Endothelial cell of umbilical vein (primary cell): ENCODE data around the gene TESMIN. TPM values are rescaled to one million over a fixed set of nuclear protein-coding genes. Genes with fewer than 3 reads are reported as not detected.

ENCODE experiments used
- BruUV-seq: library from RNA; stranded (reverse); fragments of 400-500 nt; replicated peaks from 2 replicates; lab custom pipeline; 2021; lab: Mats Ljungman, UMichigan
- CTCF ChIA-PET: fragments of 300-600, 350-600 bp; sonication (Branson Sonifier 250); formaldehyde crosslinking; loops from one replicate; lab custom pipeline; 2021; ENCODE audit warnings: antibody characterized with exemption, inconsistent platforms; lab: Charles Lee
- POLR2A ChIA-PET: fragments of 300-600, 350-600 bp; sonication (Branson Sonifier 250); formaldehyde crosslinking; loops from one replicate; lab custom pipeline; 2021; ENCODE audit warnings: antibody characterized with exemption, inconsistent platforms; lab: Charles Lee
- DNase-seq: peaks from one replicate; pipeline ENCODE4 v3.0.0-alpha.2; 2011; ENCODE audit warnings: low read depth, low spot score
- FAIRE-seq: peaks from 2 replicates; lab custom pipeline; 2011; peaks lifted over from hg19 to GRCh38; lab: Jason Lieb, UNC
- H2AFZ ChIP-seq: 2 replicates; pipeline ENCODE4 v1.6.0; 2012; ENCODE audit warnings: low read depth, low read length, control low read depth, inconsistent platforms
- H3K27ac ChIP-seq: 2 replicates; pipeline ENCODE4 v1.5.1; 2011; ENCODE audit warnings: low read depth, mild to moderate bottlenecking, control low read depth, low read length, moderate library complexity; ENCODE audit not compliant: insufficient read depth
- H3K27me3 ChIP-seq, 2 experiments: 2 replicates each; pipeline versions ENCODE4 v1.6.0 to v1.6.1; 2011; ENCODE audit warnings: low read length in 2 of 2, mixed read lengths in 1 of 2; ENCODE audit not compliant: control insufficient read depth in 2 of 2, insufficient read depth in 2 of 2
- H3K36me3 ChIP-seq, 2 experiments: 2 replicates in 1 of 2; 3 replicates in 1 of 2; pipeline ENCODE4 v1.5.1; 2011; ENCODE audit warnings: low read length in 2 of 2, mild to moderate bottlenecking in 1 of 2, moderate library complexity in 1 of 2; ENCODE audit not compliant: control insufficient read depth in 2 of 2, insufficient read depth in 2 of 2; ENCODE audit errors: extremely low read depth in 1 of 2
- H3K4me1 ChIP-seq: 3 replicates; pipeline ENCODE4 v1.5.1; 2011; ENCODE audit warnings: mild to moderate bottlenecking, low read length; ENCODE audit not compliant: control insufficient read depth, insufficient read depth; ENCODE audit errors: extremely low read depth
- H3K4me2 ChIP-seq: 2 replicates; pipeline ENCODE4 v1.6.1; 2011; ENCODE audit warnings: low read length, control low read depth, mixed read lengths; ENCODE audit not compliant: insufficient read depth
- H3K4me3 ChIP-seq, 3 experiments: fragments of 200-600 bp in 1 of 3; sonication (generic), shearing (Covaris generic) in 1 of 3; replicated peaks in 1 of 3; 2 replicates each; pipeline ENCODE4 v1.5.1; 2011 to 2016; ENCODE audit warnings: control low read depth in 3 of 3, low read length in 3 of 3, mild to moderate bottlenecking in 2 of 3, inconsistent platforms in 1 of 3, low read depth in 1 of 3, moderate library complexity in 1 of 3; ENCODE audit not compliant: insufficient read depth in 1 of 3
- H3K79me2 ChIP-seq: 2 replicates; pipeline ENCODE4 v1.6.0; 2012; ENCODE audit warnings: low read length, inconsistent platforms; ENCODE audit not compliant: control insufficient read depth, insufficient read depth
- H3K9ac ChIP-seq: replicated peaks from 2 replicates; pipeline ENCODE3; 2011; ENCODE audit warnings: low read length, control low read depth; ENCODE audit not compliant: insufficient read depth; ENCODE audit errors: extremely low read depth
- H3K9me1 ChIP-seq: replicated peaks from 3 replicates; pipeline ENCODE4 v1.6.0; 2011; ENCODE audit warnings: mild to moderate bottlenecking, low read length; ENCODE audit not compliant: control insufficient read depth, insufficient read depth; ENCODE audit errors: extremely low read depth
- H3K9me3 ChIP-seq: replicated peaks from 2 replicates; pipeline ENCODE4 v1.5.1; 2012; ENCODE audit warnings: low read length, inconsistent platforms; ENCODE audit not compliant: control insufficient read depth, insufficient read depth
- H4K20me1 ChIP-seq: replicated peaks from 2 replicates; pipeline ENCODE3; 2011; ENCODE audit warnings: mild to moderate bottlenecking, low read length; ENCODE audit not compliant: control insufficient read depth, insufficient read depth; ENCODE audit errors: extremely low read depth
- EZH2 ChIP-seq: IDR thresholded peaks from 2 replicates; pipeline ENCODE4 v1.6.1; 2012; ENCODE audit warnings: borderline replicate concordance, low read depth, mild to moderate bottlenecking, moderate library complexity, low read length, inconsistent platforms; ENCODE audit not compliant: severe bottlenecking
- FOS ChIP-seq: IDR thresholded peaks from 2 replicates; pipeline ENCODE4 v1.6.1; 2011; ENCODE audit warnings: mild to moderate bottlenecking, low read length, moderate library complexity, borderline replicate concordance; ENCODE audit not compliant: insufficient read depth
- GATA2 ChIP-seq: IDR thresholded peaks from 2 replicates; pipeline ENCODE4 v1.7.0; 2011; ENCODE audit warnings: low read depth, mild to moderate bottlenecking, moderate library complexity, mixed read lengths, low read length; ENCODE audit not compliant: insufficient read length, insufficient read depth
- JUN ChIP-seq: IDR thresholded peaks from 2 replicates; pipeline ENCODE4 v1.6.1; 2011; ENCODE audit warnings: borderline replicate concordance, low read depth; ENCODE audit not compliant: insufficient read length, insufficient read depth
- MAX ChIP-seq: IDR thresholded peaks from 2 replicates; pipeline ENCODE4 v1.6.1; 2011; ENCODE audit not compliant: insufficient read depth, insufficient read length
- MYC ChIP-seq: IDR thresholded peaks from one replicate; pipeline ENCODE4 v1.6.1; 2011; ENCODE audit warnings: mild to moderate bottlenecking, low read depth, low read length
- POLR2A ChIP-seq: IDR thresholded peaks from 2 replicates; pipeline ENCODE4 v1.6.1; 2012; ENCODE audit warnings: low read depth, mild to moderate bottlenecking, control low read depth, low read length
- POLR2AphosphoS5 ChIP-seq: IDR thresholded peaks from 2 replicates; pipeline ENCODE4 v1.6.1; 2012; ENCODE audit warnings: low read depth, mild to moderate bottlenecking, control low read depth, low read length, moderate library complexity; ENCODE audit not compliant: insufficient read depth
- dilution Hi-C: fragments of 300-500 bp; cut with MboI; formaldehyde crosslinking; loops from one replicate; pipeline ENCODE4 v1.15.0; 2019; ENCODE audit warnings: low sequenced_read_pairs; ENCODE audit not compliant: extremely low pct_ligation_motif_present
- intact Hi-C: fragments of 100-400 bp; cut with micrococcal nuclease; formaldehyde crosslinking; loops from one replicate; pipeline ENCODE4 v1.10.0; 2022
- polyA plus RNA-seq, 4 experiments: library from polyadenylated mRNA; depleted of rRNA in 3 of 4; stranded (reverse) in 3 of 4; unstranded in 1 of 4; fragments of >200 nt; gene quantifications; 2 replicates each; pipeline versions ENCODE4 v1.2.1 to v1.2.3, GENCODE V29; 2011 to 2012; ENCODE audit warnings: missing spikeins in 1 of 4
- total RNA-seq: library from RNA; stranded (reverse); gene quantifications from 2 replicates; pipeline ENCODE4 v1.2.3, GENCODE V29; 2021
- TF ChIP-seq, protein P1 (sequence below), 2 donors: IDR thresholded peaks; 1 replicate in 1 of 2; 2 replicates in 1 of 2; pipeline ENCODE4 v1.5.1; 2011; ENCODE audit warnings: low read length in 2 of 2, mild to moderate bottlenecking in 2 of 2, moderate library complexity in 2 of 2, control low read depth in 1 of 2, inconsistent platforms in 1 of 2, low read depth in 1 of 2; ENCODE audit not compliant: insufficient read depth in 1 of 2; ENCODE audit errors: extremely low read depth in 1 of 2

TESMIN gene
- total and polyA plus RNA-seq, 2 donors (not counting 3 experiments of a cell fraction or from before 2014, with no cell fraction given) = 1.7 to 6.1 TPM

DNA sequence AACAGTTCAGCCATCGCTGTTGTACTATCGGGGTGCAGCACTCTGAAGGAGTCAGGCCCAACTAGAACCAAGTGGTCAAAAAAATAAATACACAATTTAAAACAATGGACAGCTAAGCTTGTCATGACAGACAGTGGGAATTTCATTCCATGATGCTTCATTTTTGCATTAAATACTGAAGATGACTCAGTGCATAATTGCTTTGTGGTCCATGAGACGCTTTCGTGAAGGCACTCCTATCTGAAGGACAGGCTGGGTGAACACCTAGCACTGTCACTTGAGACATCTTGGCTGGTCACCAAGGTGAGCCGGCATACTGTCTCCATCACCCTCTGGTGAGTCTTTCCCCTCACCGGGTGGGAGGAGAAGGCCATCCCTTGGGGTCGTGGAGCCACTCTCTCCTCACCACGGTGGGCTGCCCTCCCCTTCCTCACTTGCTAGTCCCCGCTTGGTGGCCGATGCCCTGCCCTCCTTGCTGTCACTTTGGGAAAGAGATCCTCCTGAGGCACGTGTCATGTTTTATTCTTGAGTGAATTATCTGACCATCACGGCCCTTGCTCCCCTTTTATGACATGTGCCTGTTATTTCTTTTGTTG is 4.9 kb upstream of the TESMIN start:
- Histone ChIP-seq H3K79me2 (no peaks in the 10 kb centered on the region), H3K36me3 (peaks cover 4 to 32% of the 10 kb centered on the region in 2 experiments), H3K4me2 (no peak overlapping the region), H3K9me1 (no peaks in the 10 kb centered on the region), H2AFZ (no peak overlapping the region), H3K27ac (no peak overlapping the region), H3K4me1 (no peaks in the 10 kb centered on the region), H3K4me3 (no peak overlapping the region), H3K9me3 (no peaks in the 10 kb centered on the region), H3K27me3 (no peaks in the 10 kb centered on the region), H4K20me1 (no peaks in the 10 kb centered on the region), H3K9ac (no peak overlapping the region)
- TF ChIP-seq JUN (no peak), FOS (no peak), POLR2A (no peak), MAX (no peak), MYC (no peak), GATA2 (no peak), POLR2AphosphoS5 (no peak), EZH2 (no peak)
- TF ChIP-seq, protein P1, sequence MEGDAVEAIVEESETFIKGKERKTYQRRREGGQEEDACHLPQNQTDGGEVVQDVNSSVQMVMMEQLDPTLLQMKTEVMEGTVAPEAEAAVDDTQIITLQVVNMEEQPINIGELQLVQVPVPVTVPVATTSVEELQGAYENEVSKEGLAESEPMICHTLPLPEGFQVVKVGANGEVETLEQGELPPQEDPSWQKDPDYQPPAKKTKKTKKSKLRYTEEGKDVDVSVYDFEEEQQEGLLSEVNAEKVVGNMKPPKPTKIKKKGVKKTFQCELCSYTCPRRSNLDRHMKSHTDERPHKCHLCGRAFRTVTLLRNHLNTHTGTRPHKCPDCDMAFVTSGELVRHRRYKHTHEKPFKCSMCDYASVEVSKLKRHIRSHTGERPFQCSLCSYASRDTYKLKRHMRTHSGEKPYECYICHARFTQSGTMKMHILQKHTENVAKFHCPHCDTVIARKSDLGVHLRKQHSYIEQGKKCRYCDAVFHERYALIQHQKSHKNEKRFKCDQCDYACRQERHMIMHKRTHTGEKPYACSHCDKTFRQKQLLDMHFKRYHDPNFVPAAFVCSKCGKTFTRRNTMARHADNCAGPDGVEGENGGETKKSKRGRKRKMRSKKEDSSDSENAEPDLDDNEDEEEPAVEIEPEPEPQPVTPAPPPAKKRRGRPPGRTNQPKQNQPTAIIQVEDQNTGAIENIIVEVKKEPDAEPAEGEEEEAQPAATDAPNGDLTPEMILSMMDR (IDR thresholded peaks at IDR 0.05; ENCODE audit: extremely low read depth in 1 of 2, insufficient read depth in 1 of 2, low read depth in 1 of 2, low read length in 2 of 2) = no peak
- DNase-seq (no peak), FAIRE-seq (no peak)
- dilution Hi-C loops (no loop called here), intact Hi-C loops (no loop called here)
- POLR2A ChIA-PET = no interaction called here
- BruUV-seq = TSS peak; percentile 24
- CTCF ChIA-PET = interaction anchor here (1.1 kb wide), 1 partner anchor 123 kb away, joined by 3 read pairs; no protein-coding TSS in a partner anchor
